ENCODE data around the gene TRAP1.

Gene TRAP1

DNA sequence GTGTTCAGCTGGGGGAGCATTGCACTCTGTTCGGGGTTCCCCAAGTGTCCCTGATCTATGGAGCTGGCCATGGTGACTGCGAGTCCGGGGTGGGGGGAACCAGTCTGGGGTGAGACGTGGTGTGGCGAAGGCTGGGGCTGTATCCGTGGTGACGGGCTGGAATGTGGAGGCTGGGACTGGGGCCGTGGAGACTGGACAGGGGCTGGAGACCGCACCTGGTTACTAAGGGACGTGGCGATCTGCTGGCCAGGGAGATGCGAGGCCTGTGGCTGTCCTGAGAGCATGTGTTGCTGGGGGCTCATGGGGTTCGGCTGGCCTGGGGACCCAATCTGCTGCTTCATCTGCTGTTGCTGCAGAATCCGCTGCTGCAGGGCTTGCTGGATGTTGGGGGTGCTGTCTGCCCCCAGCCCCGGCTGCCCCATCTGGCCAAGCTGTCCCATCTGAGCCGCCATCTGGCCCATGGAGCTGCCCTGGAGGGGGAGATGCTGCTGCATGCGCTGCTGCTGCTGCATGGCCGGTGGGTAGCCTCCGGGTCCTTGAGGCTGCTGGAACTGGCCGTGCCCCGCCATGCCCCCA lies 10.6 kb upstream of the TRAP1 start:
- DNase-seq (ENCODE audit: extremely low spot score), result no peak
- ChIA-PET POLR2A (no interaction called here), CTCF (interaction anchor here (0.6 kb wide), 1 partner anchor 515 kb away, joined by 5 read pairs; no protein-coding TSS in a partner anchor)
- TF ChIP-seq FOXK2 (IDR thresholded peaks at IDR 0.05), result no peak
- TF ChIP-seq CTBP1 (IDR thresholded peaks at IDR 0.05; ENCODE audit: borderline replicate concordance), result no peak
- no peak for TF ChIP-seq HDGF (IDR thresholded peaks at IDR 0.05; ENCODE audit: borderline replicate concordance)
- TF ChIP-seq, protein P1, sequence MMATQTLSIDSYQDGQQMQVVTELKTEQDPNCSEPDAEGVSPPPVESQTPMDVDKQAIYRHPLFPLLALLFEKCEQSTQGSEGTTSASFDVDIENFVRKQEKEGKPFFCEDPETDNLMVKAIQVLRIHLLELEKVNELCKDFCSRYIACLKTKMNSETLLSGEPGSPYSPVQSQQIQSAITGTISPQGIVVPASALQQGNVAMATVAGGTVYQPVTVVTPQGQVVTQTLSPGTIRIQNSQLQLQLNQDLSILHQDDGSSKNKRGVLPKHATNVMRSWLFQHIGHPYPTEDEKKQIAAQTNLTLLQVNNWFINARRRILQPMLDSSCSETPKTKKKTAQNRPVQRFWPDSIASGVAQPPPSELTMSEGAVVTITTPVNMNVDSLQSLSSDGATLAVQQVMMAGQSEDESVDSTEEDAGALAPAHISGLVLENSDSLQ (IDR thresholded peaks at IDR 0.05), result no peak
- no peak for TF ChIP-seq TARDBP (IDR thresholded peaks at IDR 0.05)
- no peak for TF ChIP-seq FOXA1 (IDR thresholded peaks at IDR 0.05)
- no peak for TF ChIP-seq SP1 (IDR thresholded peaks at IDR 0.05)
- TF ChIP-seq BHLHE40 (IDR thresholded peaks at IDR 0.05; ENCODE audit: borderline replicate concordance), result no peak
- no peak for TF ChIP-seq LEF1 (IDR thresholded peaks at IDR 0.05; ENCODE audit: borderline replicate concordance)
- no peak for TF ChIP-seq SUZ12 (IDR thresholded peaks at IDR 0.05)
- TF ChIP-seq ELF4 (IDR thresholded peaks at IDR 0.05), result no peak
- TF ChIP-seq FOXM1 (IDR thresholded peaks at IDR 0.05; ENCODE audit: borderline replicate concordance), result no peak
- TF ChIP-seq ARNT (IDR thresholded peaks at IDR 0.05), result no peak
- TF ChIP-seq NFRKB (IDR thresholded peaks at IDR 0.05), result no peak
- TF ChIP-seq ZNF384 (IDR thresholded peaks at IDR 0.05), result no peak
- TF ChIP-seq L3MBTL2 (conservative IDR thresholded peaks at IDR 0.05), result no peak

DNA sequence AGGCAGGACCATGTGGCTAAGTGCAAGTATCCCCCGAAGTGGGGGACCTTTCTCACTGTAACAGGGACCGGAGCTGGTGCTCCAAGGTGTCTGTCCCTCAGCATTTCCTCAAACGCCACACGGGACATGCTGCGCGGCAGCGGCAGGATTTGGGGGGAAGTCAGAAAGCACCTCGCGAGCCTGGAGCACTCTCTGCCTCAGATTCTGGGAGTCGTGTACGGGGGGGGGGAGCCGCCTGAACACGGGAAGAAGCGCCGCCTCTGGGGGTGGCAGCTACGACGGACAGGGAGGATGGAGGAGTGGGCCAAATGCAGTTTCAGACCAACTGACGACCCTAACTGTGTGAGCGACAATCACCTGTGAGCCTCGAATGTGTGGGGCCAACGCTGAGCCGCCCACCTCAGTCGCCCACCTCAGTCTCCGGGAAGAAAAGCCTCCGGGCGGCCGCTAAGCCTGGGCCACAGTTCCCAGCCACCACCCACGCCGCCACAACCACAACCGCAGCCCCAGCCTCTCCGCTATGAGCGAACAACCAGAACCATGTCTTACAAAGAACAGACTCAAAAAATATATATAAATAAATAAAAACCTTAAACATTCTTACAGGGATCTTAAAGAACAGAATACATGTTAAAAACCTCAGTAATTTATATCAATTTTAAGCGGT lies 8.8 kb upstream of the TRAP1 start:
- POLR2A ChIA-PET, result no interaction called here
- CTCF ChIA-PET, result no interaction called here
- TF ChIP-seq L3MBTL2 (conservative IDR thresholded peaks at IDR 0.05) (no peak), BHLHE40 (IDR thresholded peaks at IDR 0.05; ENCODE audit: borderline replicate concordance) (no peak), NFRKB (IDR thresholded peaks at IDR 0.05) (no peak), ELF4 (IDR thresholded peaks at IDR 0.05) (no peak)
- no peak for DNase-seq (ENCODE audit: extremely low spot score)

DNA sequence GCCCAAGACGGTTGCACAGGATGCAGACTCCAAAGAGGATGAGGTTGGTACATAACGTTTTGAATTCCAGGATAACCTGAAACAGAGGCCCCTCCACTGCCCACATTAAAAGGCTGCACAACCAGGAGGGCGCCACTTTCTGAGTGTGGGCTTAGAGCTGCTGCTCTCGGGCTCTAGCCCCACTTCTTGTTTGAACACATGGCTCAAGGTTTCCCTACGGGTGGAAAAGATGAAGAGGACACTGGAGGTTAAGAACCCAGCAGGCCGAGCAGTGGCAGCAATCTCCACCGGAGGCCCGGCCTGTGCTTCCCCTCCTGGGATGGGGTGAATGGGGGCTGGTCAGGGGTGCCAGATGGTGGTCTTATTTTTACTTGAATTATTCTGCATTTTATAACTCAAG lies 8.0 kb upstream of the TRAP1 start:
- TF ChIP-seq LEF1 (IDR thresholded peaks at IDR 0.05; ENCODE audit: borderline replicate concordance) (no peak), FOXA1 (IDR thresholded peaks at IDR 0.05) (no peak), ZNF384 (IDR thresholded peaks at IDR 0.05) (no peak), ELF4 (IDR thresholded peaks at IDR 0.05) (no peak), FOXM1 (IDR thresholded peaks at IDR 0.05; ENCODE audit: borderline replicate concordance) (no peak), TARDBP (IDR thresholded peaks at IDR 0.05) (no peak), CTBP1 (IDR thresholded peaks at IDR 0.05; ENCODE audit: borderline replicate concordance) (no peak)
- TF ChIP-seq, protein P1 (IDR thresholded peaks at IDR 0.05), result no peak
- POLR2A ChIA-PET, result no interaction called here
- CTCF ChIA-PET, result interaction anchor here (0.6 kb wide), 1 partner anchor 48 kb away, joined by 5 read pairs; no protein-coding TSS in a partner anchor
- DNase-seq (ENCODE audit: extremely low spot score), result no peak

DNA sequence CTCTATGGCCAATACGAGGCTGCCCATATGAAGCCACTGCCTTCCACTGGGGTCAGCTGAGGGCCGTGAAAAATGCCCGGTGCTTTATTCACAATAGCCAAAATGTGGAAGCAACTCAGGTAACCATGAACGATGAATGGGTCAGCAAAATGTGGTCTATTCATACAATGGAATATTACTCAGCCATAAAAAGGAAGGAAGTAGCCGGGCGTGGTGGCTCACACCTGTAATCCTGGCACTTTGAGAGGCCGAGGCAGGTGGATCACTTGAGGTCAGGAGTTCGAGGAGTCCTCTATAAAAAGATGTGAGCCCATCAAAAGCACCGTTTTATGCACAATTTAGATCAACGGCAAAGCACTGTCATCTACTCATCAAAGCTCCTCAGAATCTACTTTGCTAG lies 5.2 kb upstream of the TRAP1 start:
- TF ChIP-seq NFRKB (IDR thresholded peaks at IDR 0.05) (no peak), FOXM1 (IDR thresholded peaks at IDR 0.05; ENCODE audit: borderline replicate concordance) (no peak), L3MBTL2 (conservative IDR thresholded peaks at IDR 0.05) (no peak), ZNF384 (IDR thresholded peaks at IDR 0.05) (no peak), HDGF (IDR thresholded peaks at IDR 0.05; ENCODE audit: borderline replicate concordance) (no peak), SUZ12 (IDR thresholded peaks at IDR 0.05) (no peak), CTBP1 (IDR thresholded peaks at IDR 0.05; ENCODE audit: borderline replicate concordance) (no peak), SP1 (IDR thresholded peaks at IDR 0.05) (no peak), FOXK2 (IDR thresholded peaks at IDR 0.05) (no peak), TARDBP (IDR thresholded peaks at IDR 0.05) (no peak), FOXA1 (IDR thresholded peaks at IDR 0.05) (no peak), LEF1 (IDR thresholded peaks at IDR 0.05; ENCODE audit: borderline replicate concordance) (no peak), ARNT (IDR thresholded peaks at IDR 0.05) (no peak)
- TF ChIP-seq, protein P1 (IDR thresholded peaks at IDR 0.05), result no peak
- DNase-seq (ENCODE audit: extremely low spot score), result no peak
- CTCF ChIA-PET, result no interaction called here
- POLR2A ChIA-PET, result no interaction called here

DNA sequence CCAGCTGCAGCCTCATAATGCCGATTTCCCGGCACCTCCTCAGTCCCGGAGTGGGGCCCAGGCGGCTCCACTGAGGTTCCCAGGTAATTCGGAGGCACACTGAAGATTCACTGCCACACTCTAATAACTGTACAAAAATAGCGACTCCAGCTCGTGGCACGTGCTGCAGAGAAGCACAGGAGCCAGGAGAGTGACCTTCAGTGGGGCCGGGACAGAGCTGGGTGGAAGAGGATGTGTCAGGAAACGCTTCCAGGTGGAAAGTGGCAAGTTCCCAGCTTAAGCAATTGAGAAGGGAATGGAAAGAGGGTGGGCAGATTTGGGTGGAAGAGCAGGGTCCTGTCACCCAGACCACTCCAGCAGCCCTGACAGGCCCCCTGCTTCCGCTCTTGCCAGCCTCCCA lies 3.1 kb upstream of the TRAP1 start:
- DNase-seq (ENCODE audit: extremely low spot score), result no peak
- CTCF ChIA-PET, result no interaction called here
- TF ChIP-seq FOXK2 (IDR thresholded peaks at IDR 0.05) (no peak), SUZ12 (IDR thresholded peaks at IDR 0.05) (no peak), SP1 (IDR thresholded peaks at IDR 0.05) (no peak), NFRKB (IDR thresholded peaks at IDR 0.05) (no peak), FOXM1 (IDR thresholded peaks at IDR 0.05; ENCODE audit: borderline replicate concordance) (no peak), ARNT (IDR thresholded peaks at IDR 0.05) (no peak), BHLHE40 (IDR thresholded peaks at IDR 0.05; ENCODE audit: borderline replicate concordance) (no peak), CTBP1 (IDR thresholded peaks at IDR 0.05; ENCODE audit: borderline replicate concordance) (no peak), LEF1 (IDR thresholded peaks at IDR 0.05; ENCODE audit: borderline replicate concordance) (no peak), TARDBP (IDR thresholded peaks at IDR 0.05) (no peak), HDGF (IDR thresholded peaks at IDR 0.05; ENCODE audit: borderline replicate concordance) (no peak), ZNF384 (IDR thresholded peaks at IDR 0.05) (no peak), ELF4 (IDR thresholded peaks at IDR 0.05) (no peak)
- TF ChIP-seq, protein P1 (IDR thresholded peaks at IDR 0.05), result no peak
- POLR2A ChIA-PET, result interaction anchor here (1.1 kb wide), 1 partner anchor 9 kb away, joined by 4 read pairs; no protein-coding TSS in a partner anchor
